ACC112 (cell line): ENCODE data around the gene PRPSAP2.
"Not testable (repeated sequence)": the region's sequence is repeated elsewhere in the genome, so short reads cannot be mapped to it uniquely, and the experiment has no call there.

Experiments used
- H2AFZ ChIP-seq: fragments of 200-600 bp; sonication (generic); one replicate; pipeline ENCODE4 v1.6.0; 2017; ENCODE audit warnings: antibody characterized with exemption, low read length; ENCODE audit not compliant: unreplicated experiment
- H3K27ac ChIP-seq: fragments of 200-600 bp; sonication (generic); 2 replicates; pipeline ENCODE4 v1.5.1; 2014; ENCODE audit warnings: low read depth, mild to moderate bottlenecking, antibody characterized with exemption, low read length, moderate library complexity
- H3K27me3 ChIP-seq: fragments of 200-600 bp; sonication (generic); 2 replicates; pipeline ENCODE4 v1.6.1; 2014; ENCODE audit warnings: mild to moderate bottlenecking, antibody characterized with exemption, low read length, moderate library complexity, mixed read lengths; ENCODE audit not compliant: insufficient read depth
- H3K36me3 ChIP-seq: fragments of 200-600 bp; sonication (generic); 2 replicates; pipeline ENCODE4 v1.6.1; 2016; ENCODE audit warnings: mild to moderate bottlenecking, antibody characterized with exemption, low read length, moderate library complexity, mixed read lengths; ENCODE audit not compliant: insufficient read depth
- H3K4me1 ChIP-seq: fragments of 200-600 bp; sonication (generic); one replicate; pipeline ENCODE4 v1.6.1; 2016; ENCODE audit warnings: low read length, mixed read lengths; ENCODE audit not compliant: insufficient read depth, unreplicated experiment, control insufficient read depth
- H3K4me3 ChIP-seq: fragments of 200-600 bp; sonication (generic); 2 replicates; pipeline ENCODE4 v1.5.1; 2014; ENCODE audit warnings: mild to moderate bottlenecking, low read depth, low read length
- H3K79me2 ChIP-seq: fragments of 200-600 bp; sonication (generic); one replicate; pipeline ENCODE4 v1.6.0; 2016; ENCODE audit warnings: low read length; ENCODE audit not compliant: control insufficient read depth, unreplicated experiment, insufficient read depth

The PRPSAP2 gene

GRCh38 chr17:18856570-18856915, 1.4 kb upstream of the PRPSAP2 start:
- peak overlapping the region; percentile 95 for H2AFZ ChIP-seq
- peak overlapping the region; percentile 71 for H3K27ac ChIP-seq
- peak overlapping the region; percentile 92 for H3K4me3 ChIP-seq
- no peaks in the 10 kb centered on the region for H3K36me3 ChIP-seq
- peaks cover 46% of the 10 kb centered on the region for H3K79me2 ChIP-seq
- no peaks in the 10 kb centered on the region for H3K27me3 ChIP-seq
- H3K4me1 ChIP-seq: peaks cover 27% of the 10 kb centered on the region

DNA sequence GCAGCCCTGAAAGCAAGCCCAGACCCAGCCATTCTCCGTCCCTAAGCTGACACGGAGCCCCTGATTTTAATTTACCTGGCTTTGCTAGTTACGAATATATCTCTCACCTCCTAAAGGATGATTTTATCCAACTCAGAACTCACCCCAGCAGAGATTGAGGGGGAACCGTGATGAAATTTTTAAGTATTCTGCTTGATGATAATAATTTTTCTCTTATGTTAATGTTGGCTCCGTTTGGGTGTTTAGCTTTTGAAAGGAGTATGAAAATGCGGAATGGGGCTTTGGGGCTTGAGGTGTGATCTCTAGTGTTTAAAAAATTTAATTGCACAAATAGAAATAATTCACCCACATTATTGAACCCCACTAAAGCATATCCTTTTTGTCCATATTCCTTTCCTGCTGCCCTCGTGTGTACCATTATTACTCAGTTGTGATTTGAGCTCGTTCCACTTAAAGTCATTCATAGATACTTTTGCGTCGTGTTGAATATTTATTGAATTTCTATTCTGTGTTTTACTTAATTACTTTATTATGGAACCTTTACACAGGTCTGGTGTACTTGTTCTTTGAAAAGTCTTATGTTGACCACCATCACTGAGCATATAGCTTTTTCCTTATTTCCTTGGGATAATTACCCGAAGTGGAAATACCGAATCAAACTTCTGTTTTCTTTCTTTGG, 775 bp downstream of the PRPSAP2 start:
- H3K4me3 ChIP-seq: peak overlapping the region; percentile 81
- H3K79me2 ChIP-seq: peaks cover 61% of the 10 kb centered on the region
- no peaks in the 10 kb centered on the region for H3K36me3 ChIP-seq
- H3K27me3 ChIP-seq: no peaks in the 10 kb centered on the region
- H2AFZ ChIP-seq: peak overlapping the region; percentile 81
- H3K4me1 ChIP-seq: peaks cover 27% of the 10 kb centered on the region
- H3K27ac ChIP-seq: 0 out of 2 replicates have a peak overlapping the region, but pooled peaks have one; percentile 8

DNA sequence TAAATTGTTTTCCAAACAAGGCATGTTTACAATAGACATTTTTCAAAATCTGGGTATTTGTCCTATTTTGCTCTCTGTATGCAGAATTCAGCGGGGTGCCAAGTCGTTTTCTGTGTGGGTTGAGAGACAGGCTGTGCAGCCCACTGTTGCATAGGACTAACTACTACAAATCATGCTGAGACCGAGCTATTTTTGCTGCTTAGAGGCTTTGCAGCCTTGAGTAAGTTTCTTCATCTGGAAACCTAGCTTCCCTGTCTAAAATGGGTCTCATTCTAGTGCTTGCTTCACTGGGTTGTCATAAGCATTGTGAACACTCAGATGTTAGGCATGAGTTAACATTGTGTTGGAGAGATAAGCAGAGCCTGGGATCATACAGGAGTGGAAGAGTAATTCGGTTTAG, 1.3 kb downstream of the PRPSAP2 start:
- Histone ChIP-seq H3K79me2 (peaks cover 61% of the 10 kb centered on the region), H3K36me3 (no peaks in the 10 kb centered on the region), H3K4me3 (peak overlapping the region; percentile 81), H3K27ac (no peak overlapping the region), H2AFZ (no peak overlapping the region), H3K27me3 (no peaks in the 10 kb centered on the region), H3K4me1 (peaks cover 27% of the 10 kb centered on the region)

- Histone ChIP-seq H3K4me1 (peaks cover 22% of the 10 kb centered on the region), H3K79me2 (peaks cover 59% of the 10 kb centered on the region), H3K36me3 (no peaks in the 10 kb centered on the region), H2AFZ (no peak overlapping the region), H3K4me3 (no peak overlapping the region), H3K27me3 (no peaks in the 10 kb centered on the region), H3K27ac (no peak overlapping the region; the same call in 1 of the 2 replicates)
Measured at GRCh38 chr17:18860161-18860972, 2.4 kb downstream of the PRPSAP2 start.

- Histone ChIP-seq H2AFZ (no peak overlapping the region), H3K4me1 (peaks cover 18% of the 10 kb centered on the region), H3K36me3 (no peaks in the 10 kb centered on the region; the same call in 1 of the 2 replicates), H3K27me3 (no peaks in the 10 kb centered on the region), H3K79me2 (peaks cover 52% of the 10 kb centered on the region), H3K27ac (no peak overlapping the region), H3K4me3 (no peak overlapping the region)
Measured at GRCh38 chr17:18862011-18862410, 4.1 kb downstream of the PRPSAP2 start.

DNA sequence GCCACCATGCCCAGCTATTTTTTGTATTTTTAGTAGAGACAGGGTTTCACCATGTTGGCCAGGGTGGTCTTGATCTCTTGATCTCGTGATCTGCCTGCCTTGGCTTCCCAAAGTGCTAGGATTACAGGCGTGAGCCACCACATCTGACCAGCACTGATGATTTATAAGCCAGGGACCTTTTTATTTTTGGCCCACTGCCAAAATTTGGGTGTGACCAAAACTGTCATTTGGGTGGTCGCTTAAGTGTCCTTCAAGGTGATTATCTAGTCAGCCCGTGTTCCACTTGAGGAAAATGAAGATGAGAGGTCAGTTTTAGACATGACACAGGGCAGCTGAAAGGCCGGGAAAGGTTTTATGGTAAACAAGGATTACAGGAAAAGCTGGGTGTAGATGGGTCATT, 7.1 kb downstream of the PRPSAP2 start:
- H3K4me3 ChIP-seq, H3K27me3 ChIP-seq, H3K27ac ChIP-seq, H3K4me1 ChIP-seq, H2AFZ ChIP-seq, H3K36me3 ChIP-seq: not testable (repeated sequence)
- peaks cover 35% of the 10 kb centered on the region for H3K79me2 ChIP-seq

- Histone ChIP-seq H3K36me3 (peaks cover 7% of the 10 kb centered on the region; the same call in 1 of the 2 replicates), H3K79me2 (peaks cover 15% of the 10 kb centered on the region), H3K27me3 (no peaks in the 10 kb centered on the region), H3K27ac (no peak overlapping the region), H3K4me1 (no peaks in the 10 kb centered on the region), H2AFZ (no peak overlapping the region), H3K4me3 (no peak overlapping the region)
Measured at GRCh38 chr17:18866866-18867813, 9.2 kb downstream of the PRPSAP2 start.

DNA sequence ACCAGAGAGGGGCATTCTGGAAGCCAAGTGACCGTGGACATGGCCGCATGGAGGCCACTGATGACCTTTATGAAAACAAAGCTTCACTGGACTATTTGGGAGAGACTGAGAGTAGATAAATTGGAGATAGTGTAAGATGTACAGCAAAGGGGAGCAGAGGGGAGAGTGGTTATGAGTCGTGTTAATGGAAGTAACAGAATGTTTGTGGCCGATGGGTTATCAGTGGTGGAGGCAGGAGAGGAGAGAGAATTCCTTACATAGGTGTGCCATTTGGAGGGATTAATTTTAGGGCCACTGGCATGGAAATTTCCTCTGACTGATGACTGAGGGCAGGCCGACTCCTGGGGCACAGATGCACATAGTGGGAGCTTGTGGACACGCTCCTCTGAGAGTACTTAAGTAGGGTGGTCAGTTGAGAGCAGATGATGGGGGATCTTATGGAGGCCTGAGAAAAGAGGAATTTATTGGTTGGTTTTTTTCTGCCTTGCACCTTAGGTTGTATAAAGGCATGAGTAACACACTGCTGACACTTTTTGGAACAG, 19.2 kb downstream of the PRPSAP2 start:
- Histone ChIP-seq H2AFZ (no peak overlapping the region), H3K27me3 (no peaks in the 10 kb centered on the region), H3K79me2 (no peaks in the 10 kb centered on the region), H3K27ac (no peak overlapping the region), H3K4me1 (peaks cover 11% of the 10 kb centered on the region), H3K4me3 (no peak overlapping the region), H3K36me3 (peaks cover 19% of the 10 kb centered on the region; the same call in 1 of the 2 replicates)

- H3K36me3 ChIP-seq: peaks cover 35% of the 10 kb centered on the region
- H3K79me2 ChIP-seq: peaks cover 2% of the 10 kb centered on the region
- no peak overlapping the region for H3K4me3 ChIP-seq
- H3K4me1 ChIP-seq: no peaks in the 10 kb centered on the region
- H3K27me3 ChIP-seq: no peaks in the 10 kb centered on the region
- H2AFZ ChIP-seq: no peak overlapping the region
- no peak overlapping the region for H3K27ac ChIP-seq
Measured at GRCh38 chr17:18888766-18889290, 30.9 kb downstream of the PRPSAP2 start.

DNA sequence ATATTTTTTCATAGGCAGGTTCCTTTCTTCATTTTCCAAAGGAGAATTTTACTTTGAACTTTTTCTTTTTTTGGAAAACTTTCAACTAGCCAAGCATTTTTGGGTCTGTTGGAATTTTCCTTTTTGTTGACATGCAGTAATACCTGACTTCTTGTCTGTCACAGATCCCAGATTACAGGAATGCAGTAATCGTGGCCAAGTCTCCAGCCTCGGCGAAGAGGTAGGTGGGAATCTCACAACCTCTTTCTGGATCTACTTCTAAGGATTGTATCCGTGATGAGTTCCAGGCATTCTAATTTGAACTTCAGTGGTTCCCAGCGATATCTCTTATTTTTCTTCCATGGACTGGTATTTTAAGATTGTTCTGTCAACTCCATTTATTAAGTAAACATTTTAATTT, 31.7 kb downstream of the PRPSAP2 start:
- Histone ChIP-seq H3K79me2 (peaks cover 2% of the 10 kb centered on the region), H3K27me3 (no peaks in the 10 kb centered on the region), H3K4me1 (no peaks in the 10 kb centered on the region), H3K4me3 (no peak overlapping the region), H3K36me3 (peaks cover 35% of the 10 kb centered on the region), H3K27ac (no peak overlapping the region), H2AFZ (no peak overlapping the region)
